ENCODE data around the gene RCAN2.

The RCAN2 gene

GRCh38 chr6:46491628-46492547 lies 639 bp upstream of the RCAN2 start:
- no peak for DNase-seq (ENCODE audit: low read depth)

- no peak for DNase-seq (ENCODE audit: low read depth)
These were observed 636 bp downstream of the RCAN2 start for GRCh38 chr6:46490425-46491200.

- DNase-seq (ENCODE audit: low read depth), result no peak
These were observed 5.1 kb downstream of the RCAN2 start for GRCh38 chr6:46486181-46486580.

- no peak for DNase-seq (ENCODE audit: low read depth)
These were observed 7.0 kb downstream of the RCAN2 start for GRCh38 chr6:46484081-46484820.

- no peak for DNase-seq (ENCODE audit: low read depth)
These were observed 14.9 kb downstream of the RCAN2 start for GRCh38 chr6:46476301-46476700.

GRCh38 chr6:46473881-46474280 lies 17.4 kb downstream of the RCAN2 start:
- no peak for DNase-seq (ENCODE audit: low read depth)

GRCh38 chr6:46472243-46472642 lies 19.0 kb downstream of the RCAN2 start:
- DNase-seq (ENCODE audit: low read depth), result no peak

- no peak for DNase-seq (ENCODE audit: low read depth)
These were observed 22.2 kb downstream of the RCAN2 start for GRCh38 chr6:46469021-46469420.

GRCh38 chr6:46468403-46469010 lies 22.7 kb downstream of the RCAN2 start:
- DNase-seq (ENCODE audit: low read depth), result no peak

GRCh38 chr6:46466570-46466969 lies 24.7 kb downstream of the RCAN2 start:
- DNase-seq (ENCODE audit: low read depth), result no peak

GRCh38 chr6:46465294-46466165 lies 25.7 kb downstream of the RCAN2 start:
- no peak for DNase-seq (ENCODE audit: low read depth)

- no peak for DNase-seq (ENCODE audit: low read depth)
These were observed 35.0 kb downstream of the RCAN2 start for GRCh38 chr6:46456297-46456696.

- DNase-seq (ENCODE audit: low read depth), result no peak
These were observed 36.6 kb downstream of the RCAN2 start for GRCh38 chr6:46454691-46455090.

- DNase-seq (ENCODE audit: low read depth), result no peak
These were observed 37.4 kb downstream of the RCAN2 start for GRCh38 chr6:46453741-46454316.

GRCh38 chr6:46453216-46453615 lies 38.0 kb downstream of the RCAN2 start:
- peak; percentile 43 for DNase-seq (ENCODE audit: low read depth)

- no peak for DNase-seq (ENCODE audit: low read depth)
These were observed 38.8 kb downstream of the RCAN2 start for GRCh38 chr6:46452312-46452917.

GRCh38 chr6:46451343-46451742 lies 39.9 kb downstream of the RCAN2 start:
- no peak for DNase-seq (ENCODE audit: low read depth)

GRCh38 chr6:46444772-46445454 lies 46.3 kb downstream of the RCAN2 start:
- no peak for DNase-seq (ENCODE audit: low read depth)

GRCh38 chr6:46443623-46444022 lies 47.6 kb downstream of the RCAN2 start:
- no peak for DNase-seq (ENCODE audit: low read depth)

GRCh38 chr6:46440641-46441040 lies 50.6 kb downstream of the RCAN2 start:
- no peak for DNase-seq (ENCODE audit: low read depth)

All from HS-5 (cell line).